M059J (cell line): ENCODE results near the gene RGP1. TPM values are rescaled to one million over a fixed set of nuclear protein-coding genes. Genes with fewer than 3 reads are reported as not detected.
A peak's percentile ranks its signal among the peaks of the same experiment; 100 is the strongest.

ENCODE experiments used
- DNase-seq: peaks from one replicate; pipeline ENCODE4 v3.0.0-alpha.2; 2012; ENCODE audit warnings: low read depth
- total RNA-seq: library from RNA; depleted of rRNA; stranded (reverse); fragments of >200 nt; shearing (Covaris generic); gene quantifications from 2 replicates; pipeline ENCODE4 v1.2.3, GENCODE V29; 2014

RGP1 gene
- total RNA-seq, 1 experiment from 2014 or later = 22.4 TPM

DNA sequence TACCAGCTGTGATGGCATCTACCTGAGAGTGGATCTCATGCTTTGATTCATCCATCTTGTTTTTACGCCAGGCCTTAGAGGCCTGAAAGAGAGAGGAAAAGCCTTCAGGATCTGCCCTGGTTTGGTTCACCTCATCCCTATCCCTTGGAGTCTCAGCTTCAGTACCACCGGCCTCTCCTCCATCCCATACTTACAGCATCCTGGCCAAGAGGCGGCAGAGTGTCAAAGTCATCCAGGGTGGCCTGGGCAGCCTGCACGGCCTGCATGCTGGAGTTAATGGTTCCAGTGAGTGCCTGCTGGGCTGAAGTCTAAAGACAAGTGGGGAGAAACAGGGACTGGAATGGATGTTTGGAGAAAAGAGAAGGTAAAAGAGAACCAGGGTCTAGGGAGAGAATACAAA is 29.5 kb upstream of the RGP1 start:
- DNase-seq = no peak

DNA sequence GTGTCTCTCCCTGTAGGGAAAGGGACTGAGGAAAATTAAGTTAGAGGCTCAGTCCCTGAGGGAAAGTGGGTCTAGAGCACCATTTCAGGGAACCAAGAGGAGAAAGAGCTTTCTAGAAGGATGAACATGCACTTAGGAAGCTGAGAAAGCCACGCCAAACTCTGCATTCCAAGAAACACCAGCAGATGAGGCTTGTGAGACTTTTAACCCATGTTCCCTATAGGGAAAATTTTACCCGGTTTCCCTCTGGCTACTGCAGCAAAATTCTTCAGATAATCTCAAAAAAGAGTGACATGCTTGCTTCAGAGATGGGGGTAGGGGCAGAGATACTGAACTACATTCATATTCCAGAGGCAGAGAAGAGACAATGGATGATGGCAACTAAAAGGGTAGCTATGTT is 25.7 kb upstream of the RGP1 start:
- no peak for DNase-seq

DNA sequence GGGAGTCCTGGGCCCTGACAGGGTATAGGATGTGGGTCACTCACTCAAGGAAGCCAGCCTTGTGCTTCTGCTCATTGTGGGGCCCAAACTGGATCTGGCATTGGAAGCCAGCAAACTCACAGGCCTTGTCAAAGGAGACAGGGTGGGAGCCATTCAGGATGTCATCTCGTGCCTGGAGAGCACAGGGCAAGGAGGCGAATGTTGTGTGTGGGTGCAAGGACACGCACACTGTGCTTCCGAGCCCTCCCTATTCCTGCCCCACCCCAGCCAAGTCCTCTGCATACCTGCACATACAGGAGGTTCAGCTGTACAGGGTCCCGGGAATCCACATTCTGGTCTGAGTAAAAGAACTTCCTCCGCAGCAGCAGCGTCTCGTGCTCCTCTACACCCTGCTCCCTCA is 25.2 kb upstream of the RGP1 start:
- DNase-seq = no peak

DNA sequence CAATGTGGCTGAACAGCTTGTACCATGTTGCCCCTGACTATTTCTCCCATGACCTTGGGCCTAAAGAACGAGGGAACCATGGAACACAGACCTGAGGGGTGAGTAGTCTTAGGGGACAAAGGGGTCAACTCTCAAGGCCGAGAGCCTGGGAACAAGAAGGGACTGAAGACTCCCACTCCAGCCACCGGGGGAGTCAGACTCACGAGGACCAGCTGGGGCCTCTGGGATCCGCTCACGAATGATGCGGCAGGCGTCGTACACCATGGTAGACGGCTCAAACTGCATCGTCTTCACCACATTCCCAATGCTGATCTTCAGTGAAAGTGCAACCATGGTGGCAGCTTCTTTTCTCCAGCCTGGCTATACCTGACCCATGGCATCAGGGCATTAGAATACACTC is 23.7 kb upstream of the RGP1 start:
- DNase-seq = no peak

DNA sequence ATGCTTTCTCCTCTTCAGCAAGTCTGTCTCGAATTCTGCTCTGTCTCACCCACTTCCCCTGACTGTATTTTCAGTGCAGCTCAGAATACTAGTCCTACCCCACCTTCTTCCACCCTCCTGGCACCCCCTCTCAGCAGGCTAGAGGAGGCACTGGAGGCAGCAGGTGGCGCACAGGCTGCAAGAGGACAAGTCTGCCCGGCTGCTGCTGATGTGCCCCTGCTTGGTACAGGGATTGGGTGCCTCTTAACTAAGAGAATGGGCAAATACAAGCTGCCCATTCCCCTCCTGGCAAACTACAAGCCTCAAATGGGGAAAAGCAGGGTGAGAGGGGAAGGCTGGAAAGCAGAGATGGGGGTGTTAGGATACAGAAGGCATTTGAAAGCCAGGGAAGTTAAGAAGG is 22.2 kb upstream of the RGP1 start:
- DNase-seq = peak; percentile 51

DNA sequence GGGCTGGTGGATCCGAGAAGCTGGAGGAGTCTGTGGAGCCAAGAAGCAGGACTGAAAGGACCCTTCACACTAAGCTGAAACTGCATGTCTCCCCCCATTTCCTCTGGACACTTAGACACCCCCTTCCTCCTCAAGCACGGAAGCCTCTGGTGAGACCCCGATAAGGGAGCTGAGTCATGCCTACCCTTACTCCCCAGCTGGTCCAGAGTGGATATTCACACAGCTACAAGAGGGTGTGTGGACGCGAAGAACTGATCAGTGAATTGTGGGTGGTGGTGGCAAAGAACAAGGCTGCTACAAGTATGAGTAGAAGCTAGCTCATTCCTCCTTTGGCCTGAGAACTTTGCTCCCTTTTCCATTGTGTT is 21.4 kb upstream of the RGP1 start:
- DNase-seq = no peak

DNA sequence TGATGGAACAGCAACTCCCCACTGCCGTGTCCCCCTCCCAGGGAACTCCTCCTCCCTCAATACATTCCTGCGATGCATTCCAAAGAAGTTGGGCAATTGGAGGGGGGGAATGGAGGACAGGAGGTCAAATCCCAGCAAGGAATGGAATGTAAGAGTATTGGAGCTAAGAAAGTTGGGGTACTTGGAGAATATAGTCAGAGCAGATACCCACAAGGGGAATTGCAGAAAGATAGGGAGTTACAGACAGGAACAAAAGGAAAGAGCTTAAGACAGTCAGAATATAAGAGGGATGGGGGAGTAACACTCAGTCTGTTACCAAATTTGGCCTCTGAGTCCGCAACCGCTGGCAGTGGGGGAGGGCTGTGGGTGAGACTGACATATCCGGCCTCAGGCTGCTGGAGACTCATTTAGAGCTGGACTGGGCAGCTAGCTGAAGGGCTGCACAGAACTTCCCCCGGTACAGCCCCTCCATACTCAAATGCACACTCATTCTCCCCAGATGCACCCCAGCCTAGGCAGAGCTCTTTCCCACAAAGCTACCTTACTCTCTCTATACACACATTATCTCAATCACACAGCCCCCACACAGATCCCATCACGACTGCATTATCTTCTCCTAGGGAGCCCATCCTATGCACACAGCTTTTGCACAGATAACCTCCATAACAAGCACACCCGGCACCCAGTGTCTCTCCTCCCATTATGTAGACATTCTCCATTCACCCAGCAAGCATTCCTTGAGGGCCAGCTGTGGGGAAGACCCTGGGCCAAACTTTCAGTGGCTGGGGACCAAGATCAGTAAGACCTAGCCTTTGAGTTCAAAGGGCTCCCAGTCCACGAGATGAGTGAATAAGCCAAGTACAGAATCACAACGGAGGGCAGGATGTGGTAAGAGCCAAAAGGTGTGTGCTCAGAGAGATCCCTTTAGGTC is 20.8 kb upstream of the RGP1 start:
- peak; percentile 93 for DNase-seq

DNA sequence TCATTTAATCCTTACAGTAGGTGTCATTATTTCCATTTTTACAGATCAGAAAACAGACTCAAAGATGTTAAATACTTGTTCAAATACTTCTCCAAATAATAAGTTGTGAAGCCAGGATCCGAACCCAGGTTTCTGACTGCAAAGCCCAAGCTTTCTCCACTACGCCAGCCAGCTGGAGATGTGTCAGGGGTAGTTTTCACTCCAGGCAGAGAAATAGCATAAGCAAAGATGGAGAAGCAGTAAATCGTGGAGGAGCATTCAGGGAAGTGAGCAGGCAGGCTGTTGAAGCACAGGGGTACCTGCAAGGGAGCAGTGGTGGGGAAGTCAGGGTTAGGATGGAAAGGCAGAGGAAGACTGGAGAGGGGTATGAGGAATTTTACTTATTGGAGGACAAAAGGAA is 20.0 kb upstream of the RGP1 start:
- DNase-seq = no peak

DNA sequence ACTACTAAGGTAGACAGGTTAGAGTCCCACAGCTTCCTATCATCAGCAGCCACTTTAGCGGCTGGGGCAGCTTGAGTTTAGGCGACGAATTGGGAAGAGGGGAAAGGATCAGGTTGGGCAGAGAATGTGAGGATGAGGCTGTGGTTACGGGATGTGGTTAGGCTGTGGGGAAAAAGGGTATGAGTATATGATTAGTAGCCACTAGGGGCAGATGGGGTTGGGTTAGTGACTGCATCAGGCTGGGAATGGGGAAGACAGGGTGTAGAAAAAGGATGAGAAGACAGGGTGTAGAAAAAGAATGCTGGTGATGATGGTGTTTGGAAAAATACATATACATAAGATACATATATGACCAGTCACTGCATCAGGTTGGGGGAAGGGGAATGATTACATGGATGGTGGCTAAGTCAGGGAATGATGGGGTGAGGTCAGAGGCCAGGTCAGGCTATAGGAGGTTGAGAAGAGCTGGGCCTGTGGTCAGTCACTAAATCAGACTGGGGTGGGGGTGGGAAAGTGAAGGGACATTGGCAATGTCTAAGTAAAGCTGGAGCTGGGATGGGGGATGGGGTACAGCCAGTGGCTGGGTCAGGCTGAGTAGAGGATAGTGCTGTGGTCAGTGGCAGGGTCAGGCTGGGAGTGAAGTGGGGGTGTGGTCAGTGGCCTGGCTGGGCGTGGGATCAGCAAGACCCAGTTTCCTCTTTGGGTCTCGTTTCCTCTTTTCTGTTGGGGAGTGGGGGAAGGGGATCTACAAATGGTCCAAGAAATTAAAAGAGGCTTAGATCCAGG is 19.2 kb upstream of the RGP1 start:
- peak; percentile 95 for DNase-seq

DNA sequence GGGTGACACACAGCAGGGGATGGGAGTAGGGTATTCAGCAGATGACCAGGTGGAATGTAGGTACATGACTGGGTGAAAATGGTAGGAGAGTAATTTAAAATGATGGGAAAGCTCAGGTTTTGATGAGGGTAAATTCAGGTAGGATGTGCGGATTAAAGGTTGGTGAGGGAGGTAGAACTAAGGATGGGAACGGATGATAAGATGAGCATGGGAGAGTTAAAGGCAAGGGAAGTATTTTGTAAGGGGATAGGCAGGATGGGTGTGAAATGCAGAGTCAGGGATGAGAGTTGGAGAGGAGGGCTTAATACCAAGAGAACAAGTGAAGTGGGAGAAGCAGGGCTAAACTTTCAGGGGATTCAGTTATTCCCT is 18.6 kb upstream of the RGP1 start:
- DNase-seq = no peak

DNA sequence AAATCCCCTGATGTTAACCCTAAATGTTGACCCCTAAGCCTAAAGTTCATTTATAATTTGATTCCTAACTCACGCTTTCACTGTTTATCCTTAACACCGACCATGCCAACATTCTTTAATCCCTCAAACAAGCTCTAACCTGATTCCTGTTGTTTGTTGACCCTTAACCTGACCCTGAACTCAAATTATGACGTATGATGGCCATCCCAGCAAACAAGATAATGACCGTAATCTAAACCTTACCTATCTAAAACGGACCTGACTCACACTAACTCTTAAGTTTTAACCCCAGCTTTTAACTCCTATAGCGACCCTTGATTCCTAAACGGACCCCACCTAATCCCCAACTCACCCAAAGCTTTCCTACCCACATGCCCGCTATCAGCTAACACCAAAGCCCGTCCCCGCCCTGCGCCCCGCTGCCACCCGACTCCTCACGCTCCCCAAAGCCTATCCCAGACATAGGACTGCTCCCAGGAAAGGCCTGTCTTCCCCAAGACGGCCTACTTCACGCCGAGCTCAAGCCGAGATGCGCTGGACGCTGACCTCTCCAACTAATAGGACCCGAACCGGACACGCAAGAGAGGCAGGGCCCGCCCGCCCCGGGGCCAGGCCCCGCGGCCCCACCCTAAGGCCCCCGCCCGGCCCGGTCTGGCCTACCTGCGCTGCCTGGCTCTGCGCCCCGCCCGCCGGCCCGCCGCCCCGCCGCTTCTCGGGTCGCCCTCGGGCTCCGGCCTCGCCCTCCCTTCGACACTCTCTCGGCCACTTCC is 17.5 kb upstream of the RGP1 start:
- no peak for DNase-seq

DNA sequence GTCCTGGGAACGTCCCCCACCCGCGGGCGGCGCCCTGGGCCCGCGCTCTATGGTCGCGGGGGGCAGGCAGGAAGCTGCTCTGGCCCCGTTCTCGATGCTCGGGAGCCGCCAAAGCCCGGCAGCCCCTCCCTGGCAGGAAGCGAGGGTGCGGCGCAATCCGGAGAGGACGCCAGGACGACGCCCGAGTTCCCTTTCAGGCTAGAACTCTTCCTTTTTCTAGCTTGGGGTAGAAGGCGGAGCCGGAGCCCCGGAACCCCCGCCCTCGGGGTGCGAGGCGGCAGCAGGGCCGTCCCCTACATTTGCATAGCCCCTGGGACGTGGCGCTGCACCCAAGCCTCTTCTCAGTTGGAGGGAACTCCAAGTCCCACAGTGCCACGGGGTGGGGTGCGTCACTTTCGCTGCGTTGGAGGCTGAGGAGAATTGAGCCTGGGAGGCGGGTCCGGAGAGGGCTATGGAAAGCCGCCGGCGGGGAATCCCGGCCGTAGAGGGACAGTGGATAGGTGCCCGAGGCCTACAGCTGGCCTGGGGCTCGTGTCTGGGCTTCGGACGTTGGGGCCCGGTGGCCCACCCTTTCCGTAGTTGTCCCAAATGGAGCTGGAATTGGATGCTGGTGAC is 16.8 kb upstream of the RGP1 start, which contains the start of the genes CREB3 and TLN1:
Gene CREB3 (plus strand): TSS at position 482 of the 615 bp plus-strand sequence. CDS start 107 bp downstream, at position 589.
Gene TLN1 (minus strand): TSS at position 11 of the 615 bp plus-strand sequence. CDS start 6,501 bp downstream, outside the sequence.
- peak; percentile 99 for DNase-seq

DNA sequence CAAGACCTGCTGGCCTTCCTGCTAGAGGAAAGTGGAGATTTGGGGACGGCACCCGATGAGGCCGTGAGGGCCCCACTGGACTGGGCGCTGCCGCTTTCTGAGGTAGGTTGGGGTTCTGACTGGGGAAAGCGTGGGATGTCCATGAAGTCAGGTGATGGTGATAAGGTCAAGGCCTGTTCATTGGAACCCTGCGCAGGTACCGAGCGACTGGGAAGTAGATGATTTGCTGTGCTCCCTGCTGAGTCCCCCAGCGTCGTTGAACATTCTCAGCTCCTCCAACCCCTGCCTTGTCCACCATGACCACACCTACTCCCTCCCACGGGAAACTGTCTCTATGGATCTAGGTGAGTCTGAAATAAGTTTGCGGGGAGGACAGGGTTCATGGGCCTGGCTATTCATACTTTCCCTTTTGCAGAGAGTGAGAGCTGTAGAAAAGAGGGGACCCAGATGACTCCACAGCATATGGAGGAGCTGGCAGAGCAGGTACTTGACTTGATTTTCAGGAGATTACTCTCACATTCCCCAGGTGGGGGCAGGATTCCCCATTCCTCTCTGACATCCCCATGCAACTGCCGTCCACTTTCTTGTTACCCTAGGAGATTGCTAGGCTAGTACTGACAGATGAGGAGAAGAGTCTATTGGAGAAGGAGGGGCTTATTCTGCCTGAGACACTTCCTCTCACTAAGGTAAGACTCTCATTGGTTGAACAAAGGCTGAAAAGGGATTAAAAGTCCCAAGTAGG is 16.1 kb upstream of the RGP1 start:
- DNase-seq = peak; percentile 86

DNA sequence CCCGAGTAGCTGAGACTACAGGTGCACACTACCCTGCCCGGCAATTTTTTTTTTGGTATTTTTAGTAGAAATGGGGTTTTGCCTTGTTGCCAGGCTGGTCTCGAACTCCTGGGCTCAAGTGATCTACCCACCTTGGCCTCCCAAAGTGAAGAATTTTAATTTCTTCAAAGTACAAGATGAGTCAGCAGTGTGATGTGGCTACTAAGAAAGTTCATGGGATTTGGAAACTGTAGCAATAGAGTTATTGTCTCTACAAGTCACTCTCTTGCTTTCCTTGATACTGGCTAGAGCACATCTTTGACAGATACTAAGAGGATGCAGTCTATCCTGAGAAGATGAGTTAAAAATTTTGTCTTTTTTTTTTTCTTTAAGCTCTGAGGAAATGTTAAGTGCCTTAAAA is 15.0 kb upstream of the RGP1 start:
- no peak for DNase-seq

DNA sequence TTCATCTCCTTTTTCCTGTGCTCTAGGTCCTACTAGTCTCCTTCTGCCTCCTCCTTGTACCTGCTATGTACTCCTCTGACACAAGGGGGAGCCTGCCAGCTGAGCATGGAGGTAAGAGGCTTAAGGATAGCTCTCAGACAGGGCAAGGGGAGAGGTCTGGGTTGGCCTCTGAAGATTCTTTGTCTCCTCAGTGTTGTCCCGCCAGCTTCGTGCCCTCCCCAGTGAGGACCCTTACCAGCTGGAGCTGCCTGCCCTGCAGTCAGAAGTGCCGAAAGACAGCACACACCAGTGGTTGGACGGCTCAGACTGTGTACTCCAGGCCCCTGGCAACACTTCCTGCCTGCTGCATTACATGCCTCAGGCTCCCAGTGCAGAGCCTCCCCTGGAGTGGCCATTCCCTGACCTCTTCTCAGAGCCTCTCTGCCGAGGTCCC is 12.9 kb upstream of the RGP1 start:
- DNase-seq = peak; percentile 84

DNA sequence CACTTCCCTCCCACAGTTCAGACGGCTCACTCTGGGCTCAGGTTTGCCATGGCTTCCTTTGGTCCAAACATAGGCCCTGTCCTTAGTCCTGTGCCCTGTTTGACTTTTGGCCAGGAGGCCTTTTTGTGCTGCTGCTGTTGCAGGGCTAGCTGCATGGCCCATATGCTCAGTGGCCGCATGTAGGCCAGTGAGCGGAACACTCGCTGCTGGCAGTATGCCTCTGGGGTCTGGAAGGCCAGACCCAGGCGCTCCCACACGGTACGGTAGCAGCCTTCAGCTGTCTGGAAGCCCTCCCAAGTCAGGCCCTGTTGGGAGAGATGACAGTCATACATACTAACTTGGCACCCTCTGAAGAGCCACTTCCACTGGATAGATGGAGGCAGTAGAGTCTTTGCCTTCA is 11.9 kb upstream of the RGP1 start:
- no peak for DNase-seq

DNA sequence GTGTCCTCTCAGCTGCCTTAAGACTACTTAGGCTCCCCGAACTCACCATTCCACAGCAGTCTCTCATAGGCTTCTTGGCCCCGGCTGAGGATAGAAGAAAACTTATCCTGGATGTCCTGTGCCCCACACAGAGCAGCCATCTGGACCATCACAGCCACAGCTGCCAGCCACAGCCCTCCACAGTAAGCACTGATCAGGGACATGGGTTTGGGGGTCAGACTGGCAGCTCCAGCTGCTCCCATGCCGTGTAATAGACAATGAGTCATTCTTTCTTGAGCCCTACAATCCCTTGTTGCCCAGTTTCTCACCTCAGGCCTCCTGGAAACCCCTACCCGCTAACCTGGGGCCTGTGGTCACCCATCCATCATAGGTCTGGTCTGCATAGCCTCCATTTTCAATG is 10.9 kb upstream of the RGP1 start:
- no peak for DNase-seq

DNA sequence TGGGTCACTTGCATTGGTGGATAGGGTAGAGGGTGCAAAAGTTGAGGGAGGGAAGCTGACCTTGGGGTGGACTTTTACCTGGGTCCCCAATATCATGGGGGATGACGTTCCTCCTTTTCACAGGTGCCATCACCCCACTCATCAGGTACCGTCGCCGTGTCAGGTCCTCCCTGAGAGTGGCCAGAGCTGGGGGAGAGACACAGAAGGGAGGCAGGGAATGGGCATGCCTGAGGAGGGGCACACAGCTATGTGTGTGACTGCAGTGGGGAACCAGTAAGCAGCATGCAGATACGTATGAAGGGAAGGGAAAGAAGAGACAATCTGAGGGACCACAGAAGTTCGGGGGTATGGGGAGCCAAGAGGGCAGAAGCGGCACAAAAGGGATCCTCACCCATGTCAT is 10.2 kb upstream of the RGP1 start:
- DNase-seq = no peak

DNA sequence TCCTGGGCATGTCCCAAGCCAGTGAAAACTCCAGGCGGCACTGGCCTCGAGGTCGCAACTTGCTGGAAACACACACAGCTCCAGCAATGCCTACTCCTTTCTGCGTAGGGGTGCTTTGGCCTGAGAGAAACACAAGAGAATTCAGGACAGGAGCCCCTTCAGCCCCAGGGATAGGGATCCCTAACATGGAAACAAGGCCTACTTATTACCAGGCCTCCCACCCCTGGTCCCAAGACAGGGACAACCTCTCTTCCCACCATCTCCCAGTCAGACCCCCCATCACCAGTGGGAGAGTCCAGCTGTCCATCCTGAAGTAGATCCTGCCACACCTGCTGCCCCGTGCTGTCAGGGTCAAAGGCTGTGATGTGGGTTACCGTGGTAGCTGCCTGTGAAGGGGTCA is 8.8 kb upstream of the RGP1 start:
- DNase-seq = no peak

DNA sequence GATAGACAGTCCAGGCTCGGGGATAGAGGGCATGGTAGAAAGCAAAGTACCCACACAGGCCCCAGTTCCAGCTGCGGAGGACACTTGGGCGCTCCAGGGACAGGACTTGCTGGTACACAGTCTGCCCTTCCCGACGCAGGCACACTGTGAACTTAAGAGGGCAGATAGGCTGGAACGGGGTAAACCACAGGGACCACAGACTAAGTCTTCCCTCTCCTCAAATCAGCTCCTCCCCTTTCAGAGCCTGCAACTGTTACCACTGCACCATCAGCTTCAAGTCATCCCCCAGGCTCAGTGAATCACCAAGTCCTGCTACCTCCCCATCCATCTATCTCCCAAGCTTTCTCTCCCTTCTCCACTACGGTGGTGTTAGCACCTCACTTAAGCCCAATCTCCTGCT is 7.3 kb upstream of the RGP1 start:
- no peak for DNase-seq

DNA sequence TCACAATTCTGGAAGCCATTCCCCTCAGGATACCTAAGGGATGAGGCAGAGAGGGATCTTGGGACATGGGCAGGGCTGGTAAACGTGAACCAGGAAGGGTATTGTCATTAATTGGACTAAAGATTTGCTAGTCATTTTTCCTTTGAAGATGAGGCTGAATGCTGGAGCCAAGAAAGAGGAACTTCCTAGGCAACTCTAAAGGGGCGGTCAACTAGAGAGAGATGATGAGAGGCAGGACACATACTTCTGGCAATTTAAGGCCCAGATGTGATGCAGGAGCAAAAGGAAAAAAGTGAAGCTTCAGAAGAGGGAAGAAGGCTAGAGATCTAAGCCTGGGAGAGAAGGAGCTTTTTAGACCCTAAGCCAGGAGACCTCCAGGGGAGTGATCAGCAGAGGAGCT is 5.6 kb upstream of the RGP1 start:
- DNase-seq = no peak
